Nasal cavity respiratory epithelium epithelial cell of viscerocranial mucosa (primary cell): ENCODE results near the gene TRAF3IP3. TPM values are rescaled to one million over a fixed set of nuclear protein-coding genes. Genes with fewer than 3 reads are reported as not detected.

Source experiments
- total RNA-seq: library from RNA; depleted of rRNA; stranded (reverse); fragments of >200 nt; gene quantifications from 2 replicates; pipeline ENCODE4 v1.2.3, GENCODE V29; 2014

The TRAF3IP3 gene
- not detected in 2 replicates for total RNA-seq

GRCh38 chr1:209755926-209756614, at the start of gene TRAF3IP3:
TRAF3IP3 (plus strand) TSS chr1:209756053; CDS start chr1:209760040, 3,987 bp downstream.

GRCh38 chr1:209784265-209785169, 28.7 kb downstream of the TRAF3IP3 start, which contains the start of gene C1orf74:
C1orf74 (minus strand) TSS chr1:209784559; CDS start chr1:209783634, 925 bp downstream.

GRCh38 chr1:209805875-209806760, 50.3 kb downstream of the TRAF3IP3 start, which contains the start of gene IRF6:
IRF6 (minus strand) TSS chr1:209806142; CDS start chr1:209801413, 4,729 bp downstream.

GRCh38 chr1:209827384-209828262, 71.8 kb downstream of the TRAF3IP3 start, which contains the start of gene UTP25:
UTP25 (plus strand) TSS chr1:209827972; CDS start chr1:209828064, 92 bp downstream.

Other genes with a start within 250 kb of the TRAF3IP3 start
- gene CAMK1G, start 172.3 kb upstream of the TRAF3IP3 start, total RNA-seq, result not detected in 2 replicates
- gene LAMB3, start 103.6 kb upstream of the TRAF3IP3 start, total RNA-seq, result 1,456 and 1,978 TPM in 2 replicates
- 98.9 and 170 TPM in 2 replicates for gene G0S2, start 80.6 kb upstream of the TRAF3IP3 start, total RNA-seq
- gene HSD11B1, start 51.2 kb upstream of the TRAF3IP3 start, total RNA-seq, result 1.7 and 4.1 TPM in 2 replicates
- gene C1orf74, start 28.5 kb downstream of the TRAF3IP3 start, total RNA-seq, result 13.0 and 14.7 TPM in 2 replicates
- 270 and 460 TPM in 2 replicates for gene IRF6, start 50.1 kb downstream of the TRAF3IP3 start, total RNA-seq
- 6.2 and 15.2 TPM in 2 replicates for gene UTP25, start 71.9 kb downstream of the TRAF3IP3 start, total RNA-seq
- gene SYT14, start 182.2 kb downstream of the TRAF3IP3 start, total RNA-seq, result under 0.01 and 0.14 TPM in 2 replicates